ENCODE data around the gene QTRT2. TPM values are rescaled to one million over a fixed set of nuclear protein-coding genes. Genes with fewer than 3 reads are reported as not detected.

Gene QTRT2
- total and polyA plus RNA-seq, 9 of the 15 experiments (the other 6 are each of a cell fraction or from before 2014, with no cell fraction given): 10.2 to 25.1 (median 17.3) TPM

DNA sequence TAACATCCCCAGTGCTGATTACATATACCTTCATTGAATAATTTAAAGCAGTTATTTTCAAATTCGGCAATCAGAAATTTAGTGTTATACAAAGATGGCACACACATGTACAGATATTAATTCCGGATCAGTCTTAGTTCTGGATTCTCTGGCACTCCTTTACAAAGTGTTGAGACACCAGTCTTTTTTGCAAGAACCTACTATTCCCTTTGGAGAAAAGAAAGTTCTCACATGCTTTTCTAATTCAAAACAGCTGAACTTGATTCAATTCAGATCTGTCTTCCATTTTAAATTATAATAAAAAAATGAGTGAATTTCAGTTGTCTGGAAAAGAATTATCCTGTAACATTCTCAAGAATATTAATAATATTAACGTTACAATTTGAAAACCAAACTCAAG lies 20.6 kb upstream of the QTRT2 start:
- no peak for ATAC-seq
- TF ChIP-seq MAZ (CRISPR knock-in tag; conservative IDR thresholded peaks at IDR 0.05 in 1 of 2, IDR thresholded peaks at IDR 0.05 in 1 of 2) (no peak), ZNF212 (CRISPR knock-in tag; IDR thresholded peaks at IDR 0.05) (no peak), PHF20 (IDR thresholded peaks at IDR 0.05; ENCODE audit: partially characterized antibody) (no peak), KLF1 (tag; IDR thresholded peaks at IDR 0.05) (no peak), PML (IDR thresholded peaks at IDR 0.05; ENCODE audit: low read length) (no peak), ZNF24 (IDR thresholded peaks at IDR 0.05) (no peak), SREBF2 (CRISPR knock-in tag; IDR thresholded peaks at IDR 0.05) (no peak), CBX8 (IDR thresholded peaks at IDR 0.05; ENCODE audit: borderline replicate concordance, extremely low read depth, low read depth, low read length, poor library complexity, severe bottlenecking) (no peak), CSDE1 (IDR thresholded peaks at IDR 0.05) (no peak)
- H3K79me2 ChIP-seq (ENCODE audit: control insufficient read depth, insufficient read depth, low read length): no peaks in the 10 kb centered on the region
- intact Hi-C loops (cut with micrococcal nuclease): no loop called here
- H3K4me2 ChIP-seq (ENCODE audit: insufficient read depth, low read length): no peak overlapping the region
- H3K4me3 ChIP-seq: no peak overlapping the region
- BruUV-seq (replicated peaks): no TSS peak
- ChIA-PET POLR2A (no interaction called here), CTCF (ENCODE audit: low intra/inter-chr PET ratio) (no interaction called here)
- H4K20me1 ChIP-seq (replicated peaks; ENCODE audit: control insufficient read depth, insufficient read depth, low read length): no peaks in the 10 kb centered on the region
- no peaks in the 10 kb centered on the region for H3K9me1 ChIP-seq (ENCODE audit: control insufficient read depth, insufficient read depth, low read length)
- in situ Hi-C loops (cut with MboI): no loop called here
- H3K4me1 ChIP-seq (replicated peaks in 1 of 2; ENCODE audit: control insufficient read depth in 2 of 2, insufficient read depth in 2 of 2, low read length in 2 of 2): no peaks in the 10 kb centered on the region; a peak in 2 of 5 replicates
- WGBS (ENCODE audit: insufficient coverage, low coverage, missing lambda C conversion rate): 3% methylated on average over 3 of the region's 3 CpGs
- DNase-seq (ENCODE audit: extremely low read depth in 1 of 4, low spot score in 3 of 4): no peak
- no peaks in the 10 kb centered on the region for H3K9me3 ChIP-seq (replicated peaks; ENCODE audit: control insufficient read depth, insufficient read depth, low read depth, low read length)
- no peaks in the 10 kb centered on the region; the same call in 2 of the 3 replicates for H3K36me3 ChIP-seq (ENCODE audit: control insufficient read depth, insufficient read depth, low read length)
- no peak overlapping the region for H3K27ac ChIP-seq (ENCODE audit: extremely low read depth, low read depth, low read length)
- H3K27me3 ChIP-seq (ENCODE audit: control insufficient read depth in 2 of 2, insufficient read depth in 2 of 2, low read length in 2 of 2): no peaks in the 10 kb centered on the region
- H3K9ac ChIP-seq (ENCODE audit: insufficient read depth in 1 of 2, low read depth in 2 of 2, low read length in 2 of 2): no peak overlapping the region
- no peak for FAIRE-seq
- no peak overlapping the region for H2AFZ ChIP-seq (ENCODE audit: low read depth, low read length)

All from K562 (cell line).